IMR-90 (cell line): ENCODE measurements around the gene CDCP1. TPM values are rescaled to one million over a fixed set of nuclear protein-coding genes. Genes with fewer than 3 reads are reported as not detected.

ENCODE experiments used
- ATAC-seq: fragments of 200-7000 bp; cut with Tn5 transposase; 2 replicates; pipeline ENCODE4 v1.9.1; 2020; ENCODE audit warnings: low read depth, mild to moderate bottlenecking, moderate library complexity
- BruUV-seq: library from RNA; stranded (reverse); fragments of 400-500 nt; replicated peaks from 2 replicates; lab custom pipeline; 2021; lab: Mats Ljungman, UMichigan
- CTCF ChIA-PET: fragments of 300-600 bp; formaldehyde crosslinking; extraction: SDS; loops from one replicate; lab custom pipeline; 2021; ENCODE audit warnings: antibody characterized with exemption; lab: Yijun Ruan, JAX
- POLR2A ChIA-PET: fragments of 300-600 bp; sonication (Branson Sonifier 250); formaldehyde crosslinking; loops from one replicate; lab custom pipeline; 2022; ENCODE audit warnings: antibody characterized with exemption; ENCODE audit not compliant: unreplicated experiment; lab: Charles Lee
- DNase-seq: peaks from one replicate; pipeline ENCODE4 v3.0.0; 2013
- H2AFZ ChIP-seq: replicated peaks from 2 replicates; pipeline ENCODE3; 2013; ENCODE audit warnings: low read length, mild to moderate bottlenecking; ENCODE audit not compliant: poor library complexity
- H2AK5ac ChIP-seq: 2 replicates; pipeline ENCODE4 v1.6.1; 2013; ENCODE audit warnings: low read depth, low read length, inconsistent platforms
- H2AK9ac ChIP-seq: replicated peaks from 2 replicates; pipeline ENCODE3; 2013; ENCODE audit warnings: mild to moderate bottlenecking, low read depth, low read length, moderate library complexity; ENCODE audit not compliant: poor library complexity
- H2BK120ac ChIP-seq: 2 replicates; pipeline ENCODE4 v1.6.1; 2013; ENCODE audit warnings: low read depth, low read length, inconsistent platforms
- H2BK15ac ChIP-seq: 3 replicates; pipeline ENCODE4 v1.6.1; 2013; ENCODE audit warnings: low read depth, low read length, inconsistent platforms
- H2BK20ac ChIP-seq: 2 replicates; pipeline ENCODE4 v1.6.1; 2013; ENCODE audit warnings: low read depth, mild to moderate bottlenecking, inconsistent platforms, low read length, moderate library complexity
- H2BK5ac ChIP-seq: 2 replicates; pipeline ENCODE4 v1.6.1; 2013; ENCODE audit warnings: mild to moderate bottlenecking, low read depth, low read length, inconsistent platforms; ENCODE audit not compliant: poor library complexity, severe bottlenecking
- H3K14ac ChIP-seq: replicated peaks from 2 replicates; pipeline ENCODE4 v1.6.1; 2013; ENCODE audit warnings: low read depth, low read length, inconsistent platforms
- H3K18ac ChIP-seq: 2 replicates; pipeline ENCODE4 v1.6.1; 2013; ENCODE audit warnings: low read depth, low read length, control low read depth
- H3K23ac ChIP-seq: 2 replicates; pipeline ENCODE4 v1.6.1; 2013; ENCODE audit warnings: low read depth, low read length, inconsistent platforms
- H3K27ac ChIP-seq: 2 replicates; pipeline ENCODE4 v1.5.1; 2013; ENCODE audit warnings: mild to moderate bottlenecking, control low read depth, low read length; ENCODE audit not compliant: insufficient read depth
- H3K27me3 ChIP-seq: 2 replicates; pipeline ENCODE4 v1.6.1; 2013; ENCODE audit warnings: low read length; ENCODE audit not compliant: control insufficient read depth, insufficient read depth
- H3K36me3 ChIP-seq: 2 replicates; pipeline ENCODE4 v1.6.1; 2013; ENCODE audit warnings: low read length, mixed read lengths; ENCODE audit not compliant: control insufficient read depth, insufficient read depth
- H3K4ac ChIP-seq: 2 replicates; pipeline ENCODE4 v1.6.1; 2013; ENCODE audit warnings: low read depth, low read length, inconsistent platforms
- H3K4me1 ChIP-seq: 2 replicates; pipeline ENCODE4 v1.6.1; 2013; ENCODE audit warnings: low read length, mixed read lengths; ENCODE audit not compliant: control insufficient read depth, insufficient read depth
- H3K4me2 ChIP-seq: 2 replicates; pipeline ENCODE4 v1.6.1; 2013; ENCODE audit warnings: low read depth, mild to moderate bottlenecking, control low read depth, low read length, moderate library complexity
- H3K4me3 ChIP-seq: 2 replicates; pipeline ENCODE4 v1.5.1; 2013; ENCODE audit warnings: low read depth, mild to moderate bottlenecking, control low read depth, low read length, moderate library complexity; ENCODE audit not compliant: insufficient read depth
- H3K56ac ChIP-seq: 2 replicates; pipeline ENCODE4 v1.6.1; 2013; ENCODE audit warnings: low read length, inconsistent platforms; ENCODE audit not compliant: insufficient read depth; ENCODE audit errors: extremely low read depth
- H3K79me1 ChIP-seq, 2 experiments: 2 replicates each; pipeline ENCODE4 v1.6.1; 2013; ENCODE audit warnings: low read length in 2 of 2, inconsistent platforms in 1 of 2, low read depth in 1 of 2
- H3K9ac ChIP-seq: 2 replicates; pipeline ENCODE4 v1.6.1; 2013; ENCODE audit warnings: low read depth, low read length, control low read depth
- H3K9me1 ChIP-seq: 2 replicates; pipeline ENCODE4 v1.6.1; 2013; ENCODE audit warnings: low read length, inconsistent platforms; ENCODE audit not compliant: insufficient read depth
- H3K9me3 ChIP-seq: 2 replicates; pipeline ENCODE4 v1.6.1; 2013; ENCODE audit warnings: low read length; ENCODE audit not compliant: control insufficient read depth, insufficient read depth
- H4K20me1 ChIP-seq: 2 replicates; pipeline ENCODE4 v1.6.1; 2013; ENCODE audit warnings: low read length, inconsistent platforms; ENCODE audit not compliant: insufficient read depth
- H4K5ac ChIP-seq: 2 replicates; pipeline ENCODE4 v1.6.1; 2013; ENCODE audit warnings: mild to moderate bottlenecking, low read depth, low read length, control low read depth
- H4K8ac ChIP-seq, 2 experiments: 2 replicates each; pipeline ENCODE4 v1.6.1; 2013; ENCODE audit warnings: low read depth in 2 of 2, low read length in 2 of 2, control low read depth in 1 of 2, inconsistent platforms in 1 of 2
- H4K91ac ChIP-seq: 2 replicates; pipeline ENCODE4 v1.6.1; 2013; ENCODE audit warnings: low read depth, low read length, inconsistent platforms; ENCODE audit not compliant: insufficient read depth
- BHLHE40 ChIP-seq: fragments of 150-350 bp; IDR thresholded peaks from 2 replicates; pipeline ENCODE4 v1.6.1; 2016; ENCODE audit warnings: mild to moderate bottlenecking, low read depth, low read length
- CEBPB ChIP-seq: IDR thresholded peaks from 2 replicates; pipeline ENCODE4 v1.6.1; 2012; ENCODE audit warnings: low read depth, low read length, improper control_type of control experiment
- CHD1 ChIP-seq: IDR thresholded peaks from 2 replicates; pipeline ENCODE4 v1.6.1; 2012; ENCODE audit warnings: low read depth, low read length, improper control_type of control experiment
- CTCF ChIP-seq: conservative IDR thresholded peaks from 2 replicates; pipeline ENCODE4 v1.5.1; 2012; ENCODE audit warnings: mild to moderate bottlenecking, low read depth, low read length, improper control_type of control experiment
- ELK1 ChIP-seq: fragments of 150-350 bp; IDR thresholded peaks from 2 replicates; pipeline ENCODE4 v1.6.1; 2016; ENCODE audit warnings: low read depth, mild to moderate bottlenecking, low read length, moderate library complexity, borderline replicate concordance
- FOS ChIP-seq: fragments of 150-350 bp; IDR thresholded peaks from 2 replicates; pipeline ENCODE4 v1.6.1; 2016; ENCODE audit warnings: low read depth, low read length
- MAFK ChIP-seq: IDR thresholded peaks from 2 replicates; pipeline ENCODE4 v1.6.1; 2012; ENCODE audit warnings: low read depth, low read length, improper control_type of control experiment
- MAZ ChIP-seq: IDR thresholded peaks from 2 replicates; pipeline ENCODE4 v1.6.1; 2012; ENCODE audit warnings: low read depth, mild to moderate bottlenecking, low read length, improper control_type of control experiment, moderate library complexity, borderline replicate concordance
- MXI1 ChIP-seq: IDR thresholded peaks from 2 replicates; pipeline ENCODE4 v1.6.1; 2012; ENCODE audit warnings: low read depth, mild to moderate bottlenecking, low read length, moderate library complexity, borderline replicate concordance
- NFE2L2 ChIP-seq: fragments of 150-350 bp; IDR thresholded peaks from 2 replicates; pipeline ENCODE4 v1.6.1; 2016; ENCODE audit warnings: low read depth, mild to moderate bottlenecking, low read length
- POLR2A ChIP-seq: IDR thresholded peaks from 2 replicates; pipeline ENCODE4 v1.6.1; 2012; ENCODE audit warnings: mild to moderate bottlenecking, low read depth, low read length
- RCOR1 ChIP-seq: IDR thresholded peaks from 2 replicates; pipeline ENCODE4 v1.6.1; 2012; ENCODE audit warnings: mild to moderate bottlenecking, low read length, improper control_type of control experiment; ENCODE audit not compliant: insufficient replicate concordance
- SMC3 ChIP-seq: fragments of 150-350 bp; IDR thresholded peaks from 2 replicates; pipeline ENCODE4 v1.6.1; 2016; ENCODE audit warnings: low read depth, mild to moderate bottlenecking, antibody characterized with exemption, low read length, moderate library complexity
- WGBS, 2 experiments: methylation state at CpG; one replicate each; pipeline versions ENCODE4 v1.1.5 to v1.1.7; 2013; ENCODE audit warnings: missing lambda C conversion rate in 2 of 2; ENCODE audit not compliant: insufficient read length in 1 of 2; ENCODE audit errors: extremely low coverage in 2 of 2; 5-methylcytosine and 5-hydroxymethylcytosine counted together
- dilution Hi-C: fragments of 300-500 bp; cut with HindIII; formaldehyde crosslinking; loops from one replicate; pipeline ENCODE4 v1.14.3; 2018; ENCODE audit warnings: low sequenced_read_pairs; ENCODE audit not compliant: unreplicated experiment
- in situ Hi-C: fragments of 300-500 bp; cut with MboI; formaldehyde crosslinking; loops from 3 replicates; pipeline ENCODE4 v1.14.3; 2019; ENCODE audit warnings: low sequenced_read_pairs, inconsistent platforms, mixed read lengths
- intact Hi-C: fragments of 100-400 bp; cut with micrococcal nuclease; formaldehyde crosslinking; loops from 2 replicates; pipeline ENCODE4 v1.10.0; 2022
- polyA plus RNA-seq, 3 experiments: library from polyadenylated mRNA; depleted of rRNA; stranded (reverse); fragments of >200 nt; gene quantifications; 2 replicates each; pipeline ENCODE4 v1.2.3, GENCODE V29; 2012; ENCODE audit warnings: low replicate concordance in 1 of 3
- total RNA-seq: library from RNA; depleted of rRNA; stranded (reverse); fragments of >200 nt; gene quantifications from 2 replicates; pipeline ENCODE4 v1.2.3, GENCODE V29; 2012
- TF ChIP-seq, protein P1 (sequence below): fragments of 150-350 bp; IDR thresholded peaks from 2 replicates; pipeline ENCODE4 v1.6.1; 2017; ENCODE audit warnings: mild to moderate bottlenecking, antibody characterized with exemption, low read length, low read depth

The CDCP1 gene
- total and polyA plus RNA-seq, 2 of the 4 experiments (the other 2 are of a cell fraction): 2.5 to 3.8 TPM

DNA sequence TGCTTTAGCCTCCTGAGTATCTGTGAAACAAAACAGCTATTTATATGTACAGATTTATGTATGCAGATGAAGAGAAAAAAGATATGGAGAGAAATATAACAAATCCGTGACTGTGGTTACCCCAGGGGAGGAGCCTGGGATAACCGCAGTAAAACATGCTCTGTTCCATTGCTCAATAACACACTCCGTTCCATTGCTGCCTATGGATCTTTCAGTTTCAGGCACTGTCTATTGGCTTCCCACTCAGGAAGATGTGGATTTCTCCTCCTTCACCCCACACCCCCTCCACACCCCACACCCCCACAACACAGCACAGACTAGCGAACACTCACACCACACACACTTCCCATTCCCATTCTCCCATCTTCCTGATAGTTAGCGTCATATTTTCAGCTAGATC, 47.9 kb downstream of the CDCP1 start:
- intact Hi-C loops (no loop called here), dilution Hi-C loops (no loop called here), in situ Hi-C loops (no loop called here)
- Histone ChIP-seq H2BK15ac (no peak overlapping the region; the same call in 2 of the 3 replicates), H3K18ac (no peak overlapping the region), H3K4ac (no peak overlapping the region), H3K27ac (no peak overlapping the region), H3K9ac (no peak overlapping the region), H2BK20ac (no peak overlapping the region), H3K23ac (no peak overlapping the region), H3K79me1 (peaks cover 0 to 2% of the 10 kb centered on the region in 2 experiments; a peak in 1 of 4 replicates), H3K9me1 (peaks cover 3% of the 10 kb centered on the region), H2BK120ac (no peak overlapping the region), H3K9me3 (no peaks in the 10 kb centered on the region), H3K4me1 (peaks cover 8% of the 10 kb centered on the region), H4K8ac (no peak overlapping the region), H3K27me3 (no peaks in the 10 kb centered on the region), H3K4me3 (no peak overlapping the region), H4K20me1 (no peaks in the 10 kb centered on the region), H3K56ac (no peak overlapping the region), H2BK5ac (no peak overlapping the region), H2AK9ac (no peak overlapping the region), H3K36me3 (no peaks in the 10 kb centered on the region), H2AK5ac (no peak overlapping the region), H4K5ac (no peak overlapping the region), H3K14ac (no peak overlapping the region), H3K4me2 (no peak overlapping the region), H2AFZ (no peak overlapping the region), H4K91ac (no peak overlapping the region)
- ChIA-PET POLR2A (no interaction called here), CTCF (no interaction called here)
- no peak for ATAC-seq
- BruUV-seq: no TSS peak
- WGBS, 2 experiments: no CpG with 5 or more reads among the region's 5 CpGs
- DNase-seq: no peak
- TF ChIP-seq SMC3: no peak
- TF ChIP-seq RCOR1: no peak
- TF ChIP-seq BHLHE40: no peak
- no peak for TF ChIP-seq ELK1
- TF ChIP-seq POLR2A: no peak
- TF ChIP-seq CEBPB: no peak
- TF ChIP-seq MAZ: no peak
- no peak for TF ChIP-seq NFE2L2
- TF ChIP-seq CHD1: no peak
- TF ChIP-seq MAFK: no peak
- no peak for TF ChIP-seq MXI1
- TF ChIP-seq, protein P1, sequence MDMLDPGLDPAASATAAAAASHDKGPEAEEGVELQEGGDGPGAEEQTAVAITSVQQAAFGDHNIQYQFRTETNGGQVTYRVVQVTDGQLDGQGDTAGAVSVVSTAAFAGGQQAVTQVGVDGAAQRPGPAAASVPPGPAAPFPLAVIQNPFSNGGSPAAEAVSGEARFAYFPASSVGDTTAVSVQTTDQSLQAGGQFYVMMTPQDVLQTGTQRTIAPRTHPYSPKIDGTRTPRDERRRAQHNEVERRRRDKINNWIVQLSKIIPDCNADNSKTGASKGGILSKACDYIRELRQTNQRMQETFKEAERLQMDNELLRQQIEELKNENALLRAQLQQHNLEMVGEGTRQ: no peak
- no peak for TF ChIP-seq FOS
- no peak for TF ChIP-seq CTCF
